Spleen (tissue), 7 donors: ENCODE measurements around the gene CCDC66.

Experiments
- CTCF ChIP-seq, 11 experiments: fragments of 200-600 bp in 7 of 11; fragments of 450-650 bp in 4 of 11; sonication (generic) in 4 of 11; IDR thresholded peaks in 8 of 11; conservative IDR thresholded peaks in 3 of 11; 1 replicate in 7 of 11; 2 replicates in 4 of 11; pipeline versions ENCODE4 v1.4.0 to v1.8.0; 2016 to 2021; ENCODE audit warnings: antibody characterized with exemption in 11 of 11, inconsistent platforms in 4 of 11, mild to moderate bottlenecking in 1 of 11
- POLR2AphosphoS5 ChIP-seq, 3 donors: sonication (generic); formaldehyde crosslinking; IDR thresholded peaks; one replicate each; pipeline ENCODE4 v1.5.1; 2017; ENCODE audit warnings: antibody characterized with exemption in 3 of 3
- donor health status: DM: no; HTN: no; CAD: no; lungs with moderate emphysema.
- donor health status: DM: no; HTN: no; CAD: no.
- donor health status: DM: no; HTN: no; CAD: no.

GRCh38 chr3:56629047-56629446, 72.1 kb downstream of the CCDC66 start:
- TF ChIP-seq CTCF (IDR thresholded peaks at IDR 0.05 in 8 of 11, conservative IDR thresholded peaks at IDR 0.05 in 3 of 11) (no peak), POLR2AphosphoS5 (IDR thresholded peaks at IDR 0.05) (no peak)
